Loucy (cell line): ENCODE data around the gene PRKACA.
A peak's percentile ranks its signal among the peaks of the same experiment; 100 is the strongest.

ENCODE experiments used
- H2AFZ ChIP-seq: fragments of 200-600 bp; sonication (generic); 2 replicates; pipeline ENCODE4 v1.6.0; 2016; ENCODE audit warnings: antibody characterized with exemption, mild to moderate bottlenecking, low read length, moderate library complexity
- H3F3A ChIP-seq: fragments of 200-600 bp; 2 replicates; pipeline ENCODE4 v1.6.0; 2016; ENCODE audit warnings: antibody characterized with exemption, low read depth, mild to moderate bottlenecking
- H3K27me3 ChIP-seq: fragments of 200-600 bp; sonication (generic); 2 replicates; pipeline ENCODE4 v1.6.1; 2014; ENCODE audit warnings: low read length, mild to moderate bottlenecking; ENCODE audit not compliant: insufficient read depth, poor library complexity, severe bottlenecking
- H3K36me3 ChIP-seq: fragments of 200-600 bp; sonication (generic); 2 replicates; pipeline ENCODE4 v1.6.1; 2016; ENCODE audit warnings: low read length; ENCODE audit not compliant: insufficient read depth
- H3K4me1 ChIP-seq: fragments of 200-600 bp; sonication (generic); 2 replicates; pipeline ENCODE4 v1.5.1; 2014; ENCODE audit warnings: low read length, mild to moderate bottlenecking; ENCODE audit not compliant: insufficient read depth, poor library complexity, severe bottlenecking
- H3K4me2 ChIP-seq: fragments of 200-600 bp; sonication (generic); 2 replicates; pipeline ENCODE4 v1.6.0; 2014; ENCODE audit warnings: antibody characterized with exemption, low read length, low read depth, mild to moderate bottlenecking; ENCODE audit not compliant: poor library complexity, severe bottlenecking
- H3K4me3 ChIP-seq: fragments of 200-600 bp; sonication (generic); 2 replicates; pipeline ENCODE4 v1.5.1; 2014; ENCODE audit warnings: low read length, mild to moderate bottlenecking, mixed read lengths; ENCODE audit not compliant: poor library complexity, severe bottlenecking
- H3K79me2 ChIP-seq: fragments of 200-600 bp; sonication (generic); 2 replicates; pipeline ENCODE4 v1.6.1; 2014; ENCODE audit warnings: low read length; ENCODE audit not compliant: insufficient read depth
- H3K9ac ChIP-seq: fragments of 200-600 bp; sonication (generic); 2 replicates; pipeline ENCODE4 v1.6.0; 2014; ENCODE audit warnings: mild to moderate bottlenecking, low read depth, low read length, moderate library complexity; ENCODE audit not compliant: poor library complexity, severe bottlenecking
- H3K9me2 ChIP-seq: fragments of 200-600 bp; sonication (generic); replicated peaks from 2 replicates; pipeline ENCODE4 v1.6.1; 2016; ENCODE audit warnings: low read depth, low read length, mixed read lengths
- H3K9me3 ChIP-seq: fragments of 200-600 bp; sonication (generic); 2 replicates; pipeline ENCODE4 v1.6.1; 2014; ENCODE audit warnings: mild to moderate bottlenecking, antibody characterized with exemption, low read length, low read depth; ENCODE audit not compliant: insufficient read depth
- H4K20me1 ChIP-seq: fragments of 200-600 bp; sonication (generic); 2 replicates; pipeline ENCODE4 v1.6.0; 2014; ENCODE audit warnings: antibody characterized with exemption, low read length, mild to moderate bottlenecking; ENCODE audit not compliant: insufficient read depth, poor library complexity, severe bottlenecking
- EZH2phosphoT487 ChIP-seq: fragments of 200-600 bp; IDR thresholded peaks from 2 replicates; pipeline ENCODE4 v1.6.1; 2018; ENCODE audit warnings: antibody characterized with exemption, mild to moderate bottlenecking, moderate library complexity, borderline replicate concordance
- TF ChIP-seq, protein P1 (sequence below): fragments of 200-600 bp; sonication (generic); conservative IDR thresholded peaks from 2 replicates; pipeline ENCODE4 v1.5.1; 2014; ENCODE audit warnings: mild to moderate bottlenecking, antibody characterized with exemption, low read length

The PRKACA gene

DNA sequence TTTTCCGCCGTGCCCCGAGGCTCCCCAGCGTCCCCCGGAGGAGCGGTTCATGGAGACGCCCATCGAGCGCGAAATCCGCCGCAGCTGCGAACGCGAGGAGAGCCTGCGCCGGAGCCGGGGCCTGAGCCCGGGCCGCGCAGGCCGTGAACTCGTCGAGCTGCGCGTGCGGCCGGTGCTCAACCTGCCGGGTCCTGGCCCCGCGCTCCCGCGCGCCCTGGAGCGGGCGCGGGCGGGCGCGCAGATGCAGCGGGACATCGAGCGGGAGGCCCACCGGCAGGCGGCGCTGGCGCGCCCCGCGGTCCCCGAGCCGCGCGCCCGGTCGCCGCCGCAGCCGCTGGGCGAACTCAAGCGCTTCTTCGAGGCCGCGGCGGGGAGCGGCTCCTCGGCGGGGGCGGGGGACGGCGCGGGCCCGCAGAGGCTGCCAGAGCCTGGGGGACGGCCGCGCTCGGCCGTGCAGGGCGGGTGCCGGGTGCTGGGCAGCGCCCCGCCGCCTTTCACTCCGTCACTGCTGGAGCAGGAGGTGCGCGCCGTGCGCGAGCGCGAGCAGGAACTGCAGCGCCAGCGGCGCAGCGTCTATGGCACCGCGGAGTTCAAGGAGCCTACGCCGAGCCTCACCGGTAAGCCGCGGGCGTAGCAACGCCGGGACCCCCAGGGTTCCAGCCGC lies 44.2 kb downstream of the PRKACA start:
- Histone ChIP-seq H3K9ac (peak overlapping the region; percentile 79), H4K20me1 (no peaks in the 10 kb centered on the region), H3K9me2 (no peaks in the 10 kb centered on the region), H3K36me3 (no peaks in the 10 kb centered on the region), H3K4me1 (peaks cover 17% of the 10 kb centered on the region), H3K27me3 (no peaks in the 10 kb centered on the region), H2AFZ (peak overlapping the region; percentile 95), H3K79me2 (peaks cover 8% of the 10 kb centered on the region; the same call in 1 of the 2 replicates), H3F3A (no peaks in the 10 kb centered on the region), H3K4me3 (peak overlapping the region; percentile 84), H3K4me2 (peak overlapping the region; percentile 97), H3K9me3 (no peaks in the 10 kb centered on the region)
- TF ChIP-seq, protein P1, sequence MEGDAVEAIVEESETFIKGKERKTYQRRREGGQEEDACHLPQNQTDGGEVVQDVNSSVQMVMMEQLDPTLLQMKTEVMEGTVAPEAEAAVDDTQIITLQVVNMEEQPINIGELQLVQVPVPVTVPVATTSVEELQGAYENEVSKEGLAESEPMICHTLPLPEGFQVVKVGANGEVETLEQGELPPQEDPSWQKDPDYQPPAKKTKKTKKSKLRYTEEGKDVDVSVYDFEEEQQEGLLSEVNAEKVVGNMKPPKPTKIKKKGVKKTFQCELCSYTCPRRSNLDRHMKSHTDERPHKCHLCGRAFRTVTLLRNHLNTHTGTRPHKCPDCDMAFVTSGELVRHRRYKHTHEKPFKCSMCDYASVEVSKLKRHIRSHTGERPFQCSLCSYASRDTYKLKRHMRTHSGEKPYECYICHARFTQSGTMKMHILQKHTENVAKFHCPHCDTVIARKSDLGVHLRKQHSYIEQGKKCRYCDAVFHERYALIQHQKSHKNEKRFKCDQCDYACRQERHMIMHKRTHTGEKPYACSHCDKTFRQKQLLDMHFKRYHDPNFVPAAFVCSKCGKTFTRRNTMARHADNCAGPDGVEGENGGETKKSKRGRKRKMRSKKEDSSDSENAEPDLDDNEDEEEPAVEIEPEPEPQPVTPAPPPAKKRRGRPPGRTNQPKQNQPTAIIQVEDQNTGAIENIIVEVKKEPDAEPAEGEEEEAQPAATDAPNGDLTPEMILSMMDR: no peak; the same call in none of the 2 replicates
- TF ChIP-seq EZH2phosphoT487: no peak

DNA sequence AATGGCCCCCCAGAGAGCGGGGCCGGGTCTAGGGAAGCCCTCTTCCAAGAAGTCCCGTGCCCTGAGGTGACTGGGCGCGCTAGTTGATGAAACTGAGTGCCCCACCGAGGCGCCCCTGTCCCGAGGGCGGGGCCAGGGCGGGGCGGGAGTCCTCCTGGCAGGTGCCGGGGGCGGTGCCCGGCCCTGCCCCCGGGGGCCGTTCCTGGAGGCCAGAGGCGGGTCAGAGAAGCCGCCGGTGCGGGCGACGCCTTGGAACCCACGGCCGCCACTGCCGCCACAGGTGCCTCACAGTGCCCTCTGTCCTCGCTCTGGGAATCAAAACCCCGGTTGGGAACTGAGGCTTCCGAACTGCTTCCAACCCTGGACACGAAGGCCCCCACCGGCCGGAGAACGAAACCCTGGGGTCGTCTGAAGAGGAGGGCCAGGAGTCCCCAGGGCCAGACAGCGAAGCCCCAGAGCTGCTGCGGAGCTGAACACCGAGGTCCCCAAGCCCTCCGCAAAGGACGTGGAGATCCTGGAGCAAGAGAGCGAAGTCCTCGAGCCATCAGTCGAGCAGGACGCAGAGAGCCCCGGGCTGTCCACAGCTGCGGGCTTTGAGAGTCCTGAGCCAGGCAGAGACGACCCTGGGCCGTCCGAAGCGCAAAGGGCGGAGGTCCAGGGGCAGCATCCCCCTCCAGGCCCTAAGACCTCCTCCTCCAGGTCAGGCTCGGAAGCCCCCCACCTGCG lies 44.9 kb downstream of the PRKACA start, which contains the start of gene MISP3:
Gene MISP3, plus strand, starts transcription at position 252 of the 726 bp plus-strand sequence. CDS start 524 bp downstream, outside the sequence.
- Histone ChIP-seq H3K9ac (peak within 1 kb of the TSS; percentile 79), H3K4me3 (peak within 1 kb of the TSS; percentile 84), H3K9me3 (no peaks in the 10 kb centered on the region), H2AFZ (peak within 1 kb of the TSS; percentile 95), H3K27me3 (no peaks in the 10 kb centered on the region), H3K36me3 (no peaks in the 10 kb centered on the region), H3K9me2 (no peaks in the 10 kb centered on the region), H3F3A (no peaks in the 10 kb centered on the region), H4K20me1 (no peaks in the 10 kb centered on the region), H3K79me2 (peaks cover 8% of the 10 kb centered on the region; the same call in 1 of the 2 replicates), H3K4me2 (peak within 1 kb of the TSS; percentile 97), H3K4me1 (peaks cover 17% of the 10 kb centered on the region)
- TF ChIP-seq, protein P1: no peak
- no peak for TF ChIP-seq EZH2phosphoT487

DNA sequence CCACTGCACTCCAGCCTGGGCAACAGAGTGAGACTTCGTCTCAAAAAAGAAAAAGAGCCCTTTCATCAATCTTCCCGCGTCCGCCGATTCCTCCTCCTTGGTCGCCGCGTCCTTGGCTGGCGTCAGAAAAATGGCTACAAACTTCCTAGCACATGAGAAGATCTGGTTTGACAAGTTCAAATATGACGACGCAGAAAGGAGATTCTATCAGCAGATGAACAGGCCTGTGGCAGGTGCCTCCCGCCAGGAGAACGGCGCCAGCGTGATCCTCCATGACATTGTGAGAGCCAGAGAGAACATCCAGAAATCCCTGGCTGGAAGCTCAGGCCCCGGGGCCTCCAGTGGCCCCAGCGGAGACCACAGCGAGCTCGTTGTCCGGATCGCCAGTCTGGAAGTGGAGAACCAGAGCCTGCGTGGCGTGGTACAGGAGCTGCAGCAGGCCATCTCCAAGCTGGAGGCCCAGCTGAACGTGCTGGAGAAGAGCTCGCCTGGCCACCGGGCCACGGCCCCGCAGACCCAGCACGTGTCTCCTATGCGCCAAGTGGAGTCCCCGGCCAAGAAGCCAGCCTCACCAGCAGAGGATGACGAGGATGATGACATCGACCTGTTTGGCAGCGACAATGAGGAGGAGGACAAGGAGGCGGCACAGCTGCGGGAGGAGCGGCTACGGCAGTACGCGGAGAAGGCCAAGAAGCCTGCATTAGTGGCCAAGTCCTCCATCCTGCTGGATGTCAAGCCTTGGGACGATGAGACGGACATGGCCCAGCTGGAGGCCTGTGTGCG lies 47.1 kb downstream of the PRKACA start:
- TF ChIP-seq, protein P1: no peak
- TF ChIP-seq EZH2phosphoT487: no peak

More for the DNA sequence above, 47.1 kb downstream of the PRKACA start:
- Histone ChIP-seq H4K20me1 (no peaks in the 10 kb centered on the region), H2AFZ (no peak overlapping the region), H3K27me3 (no peaks in the 10 kb centered on the region), H3K9ac (no peak overlapping the region), H3K4me1 (peaks cover 17% of the 10 kb centered on the region), H3K9me3 (no peaks in the 10 kb centered on the region), H3K9me2 (no peaks in the 10 kb centered on the region), H3K4me3 (no peak overlapping the region), H3K36me3 (no peaks in the 10 kb centered on the region), H3F3A (no peaks in the 10 kb centered on the region), H3K4me2 (no peak overlapping the region), H3K79me2 (peaks cover 8% of the 10 kb centered on the region; the same call in 1 of the 2 replicates)
